ENCODE measurements around the gene LATS2.

DNA sequence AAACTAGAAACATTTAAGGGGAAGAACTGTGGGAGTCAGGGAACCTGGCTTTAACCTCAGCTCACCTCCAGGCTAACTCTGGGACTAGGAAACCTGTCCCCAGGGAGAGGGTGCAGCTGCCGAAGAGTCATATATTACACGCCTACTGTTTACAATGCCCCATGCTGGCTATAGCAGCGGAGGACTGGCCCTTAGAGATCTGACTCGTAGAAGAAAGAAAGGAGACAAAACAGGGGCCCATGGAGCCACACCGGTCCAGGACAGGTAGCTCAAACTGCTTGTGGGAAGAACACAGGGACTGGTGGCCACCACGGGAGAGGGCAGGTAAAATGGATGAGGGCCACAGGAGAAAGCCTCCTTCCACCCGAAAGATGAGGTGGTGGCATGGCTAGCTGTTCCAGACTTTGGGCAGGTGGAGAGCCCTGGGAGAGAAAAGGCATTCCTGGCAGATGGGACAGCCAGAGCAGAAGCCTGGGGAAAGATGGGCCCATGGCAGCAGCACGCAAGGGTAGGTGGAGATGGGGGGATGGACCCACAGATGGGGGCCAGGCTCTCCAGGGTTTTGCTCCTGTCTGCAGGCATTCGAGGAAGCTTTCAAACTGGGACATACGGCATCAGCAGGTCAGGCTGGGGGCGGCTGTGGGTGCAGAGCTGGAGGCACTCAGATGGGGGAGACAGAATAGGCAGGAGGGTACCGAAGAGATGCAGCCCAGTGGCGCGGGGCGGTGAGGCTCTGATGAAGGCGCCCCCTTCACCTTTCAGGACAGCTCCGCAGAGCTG is 69.5 kb downstream of the LATS2 start:
- TF ChIP-seq, protein P1, sequence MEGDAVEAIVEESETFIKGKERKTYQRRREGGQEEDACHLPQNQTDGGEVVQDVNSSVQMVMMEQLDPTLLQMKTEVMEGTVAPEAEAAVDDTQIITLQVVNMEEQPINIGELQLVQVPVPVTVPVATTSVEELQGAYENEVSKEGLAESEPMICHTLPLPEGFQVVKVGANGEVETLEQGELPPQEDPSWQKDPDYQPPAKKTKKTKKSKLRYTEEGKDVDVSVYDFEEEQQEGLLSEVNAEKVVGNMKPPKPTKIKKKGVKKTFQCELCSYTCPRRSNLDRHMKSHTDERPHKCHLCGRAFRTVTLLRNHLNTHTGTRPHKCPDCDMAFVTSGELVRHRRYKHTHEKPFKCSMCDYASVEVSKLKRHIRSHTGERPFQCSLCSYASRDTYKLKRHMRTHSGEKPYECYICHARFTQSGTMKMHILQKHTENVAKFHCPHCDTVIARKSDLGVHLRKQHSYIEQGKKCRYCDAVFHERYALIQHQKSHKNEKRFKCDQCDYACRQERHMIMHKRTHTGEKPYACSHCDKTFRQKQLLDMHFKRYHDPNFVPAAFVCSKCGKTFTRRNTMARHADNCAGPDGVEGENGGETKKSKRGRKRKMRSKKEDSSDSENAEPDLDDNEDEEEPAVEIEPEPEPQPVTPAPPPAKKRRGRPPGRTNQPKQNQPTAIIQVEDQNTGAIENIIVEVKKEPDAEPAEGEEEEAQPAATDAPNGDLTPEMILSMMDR (IDR thresholded peaks at IDR 0.05), result no peak
- no peak for TF ChIP-seq POLR2A (IDR thresholded peaks at IDR 0.05)

Data from ovary (tissue), 3 donors.